ENCODE data around the gene EHF.
"Not testable (repeated sequence)": the region's sequence is repeated elsewhere in the genome, so short reads cannot be mapped to it uniquely, and the experiment has no call there.

The EHF gene

DNA sequence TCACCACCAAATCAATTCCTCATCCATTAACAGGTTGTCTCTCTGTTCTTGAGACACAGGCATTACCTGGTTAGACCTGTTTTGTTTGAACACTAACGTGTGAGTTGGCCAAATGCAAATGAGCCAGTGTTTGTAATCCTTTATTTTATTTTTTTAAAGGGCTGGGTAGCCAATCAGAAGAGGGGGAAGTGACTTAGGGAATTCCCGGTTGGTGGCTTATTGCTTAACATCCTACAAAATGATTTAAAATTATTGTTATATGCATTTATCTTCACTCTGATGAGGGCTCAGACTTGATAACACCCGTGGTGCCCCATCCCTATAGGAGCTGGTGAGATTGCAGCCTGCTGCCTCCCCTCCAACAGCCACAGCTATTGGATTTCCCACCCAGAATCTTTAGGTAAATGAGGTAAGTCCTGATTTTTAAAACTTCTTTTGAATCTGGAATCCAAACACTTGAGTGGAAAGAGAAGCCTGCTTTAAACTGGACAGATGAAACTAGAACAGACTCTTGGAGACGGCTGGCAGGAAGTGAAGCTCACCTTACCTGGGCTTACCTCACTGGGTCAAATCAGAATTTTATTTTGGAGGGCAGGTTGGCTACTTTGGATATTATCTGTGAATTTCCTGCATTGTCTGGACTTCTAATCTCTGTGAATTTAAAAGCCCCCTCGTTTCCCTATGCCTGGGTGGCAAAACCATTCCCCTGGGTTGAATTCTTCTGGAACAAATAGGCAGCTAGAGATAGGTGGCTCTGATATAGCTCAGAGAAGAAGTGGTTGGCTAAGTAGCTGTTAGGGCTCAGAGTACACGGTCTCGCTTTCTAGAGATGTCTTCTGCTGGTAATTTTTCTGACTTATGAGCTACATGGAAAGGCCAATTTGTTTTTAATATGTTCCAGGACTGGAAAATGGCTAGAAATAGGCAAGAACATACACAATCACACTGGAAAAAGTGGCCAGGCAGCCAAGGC lies at the start of gene EHF:
TSS of gene EHF (plus strand) at position 274 of the 973 bp plus-strand sequence. CDS start 21,538 bp downstream, outside the sequence.
- DNase-seq (ENCODE audit: low read depth): no peak

GRCh38 chr11:34573537-34573936 lies 47.4 kb upstream of the EHF start:
- no peak for DNase-seq (ENCODE audit: low read depth)

DNA sequence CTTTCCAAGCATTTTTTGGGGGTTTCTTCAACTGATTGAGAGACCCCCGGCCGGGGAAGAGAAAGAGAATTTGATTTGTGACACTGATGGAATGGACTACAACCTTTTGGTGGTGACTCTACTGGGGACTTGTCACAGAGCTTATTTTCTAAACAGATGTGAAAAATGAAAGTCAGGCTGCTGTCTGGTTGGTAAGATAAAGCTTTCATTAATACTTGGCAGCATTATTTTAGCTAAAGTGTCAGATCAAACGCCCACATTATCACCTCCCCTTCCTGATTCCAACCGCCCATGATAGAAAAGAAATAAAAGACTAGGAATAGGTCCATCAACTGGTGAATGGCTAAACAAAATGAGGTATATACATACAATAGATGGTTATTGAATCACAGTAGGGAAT lies 45.6 kb upstream of the EHF start:
- no peak for DNase-seq (ENCODE audit: low read depth)

GRCh38 chr11:34575671-34576070 lies 45.2 kb upstream of the EHF start:
- DNase-seq (ENCODE audit: low read depth): no peak

- DNase-seq (ENCODE audit: low read depth): no peak
Measured at GRCh38 chr11:34576331-34576730, 44.6 kb upstream of the EHF start.

DNA sequence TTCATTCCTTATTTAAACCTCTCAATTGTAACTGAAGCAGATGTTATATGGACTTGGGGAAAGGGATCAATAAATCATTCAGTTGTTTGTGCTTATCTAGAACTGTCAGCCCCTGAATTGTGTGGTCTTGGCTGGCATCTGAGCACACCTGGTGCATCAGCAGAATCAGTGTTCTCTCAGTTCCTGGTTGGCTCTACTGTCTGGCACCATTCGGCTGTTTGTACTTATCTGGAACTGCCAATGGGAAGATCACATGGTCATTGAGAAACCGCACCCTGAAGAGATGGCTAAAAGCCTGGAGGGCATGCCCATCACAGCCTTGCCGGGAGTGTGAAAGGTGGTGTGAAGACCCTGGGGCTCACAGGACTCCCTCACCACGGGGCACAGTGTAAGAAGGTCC lies 37.1 kb upstream of the EHF start:
- no peak for DNase-seq (ENCODE audit: low read depth)

DNA sequence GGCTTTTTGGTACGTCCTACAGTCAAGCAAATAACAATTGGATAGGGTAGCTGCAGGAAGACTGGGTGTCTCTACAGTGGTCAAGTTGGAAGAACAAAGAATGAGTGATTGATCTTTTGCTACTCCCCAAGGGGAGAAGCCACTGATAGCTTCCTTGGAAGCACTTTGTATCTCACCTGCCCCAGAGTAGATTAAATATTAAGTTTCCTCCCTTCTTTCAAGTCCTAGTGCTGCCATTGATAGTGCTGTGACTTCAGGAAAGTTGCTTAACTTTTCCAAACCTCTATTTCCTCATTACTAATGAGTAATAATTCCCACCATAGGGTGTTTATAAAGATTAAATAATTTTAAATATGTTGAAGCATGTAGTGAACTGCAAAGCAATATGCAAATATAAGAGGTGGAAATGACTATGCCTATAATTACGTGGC lies 35.6 kb upstream of the EHF start:
- DNase-seq (ENCODE audit: low read depth): no peak

DNA sequence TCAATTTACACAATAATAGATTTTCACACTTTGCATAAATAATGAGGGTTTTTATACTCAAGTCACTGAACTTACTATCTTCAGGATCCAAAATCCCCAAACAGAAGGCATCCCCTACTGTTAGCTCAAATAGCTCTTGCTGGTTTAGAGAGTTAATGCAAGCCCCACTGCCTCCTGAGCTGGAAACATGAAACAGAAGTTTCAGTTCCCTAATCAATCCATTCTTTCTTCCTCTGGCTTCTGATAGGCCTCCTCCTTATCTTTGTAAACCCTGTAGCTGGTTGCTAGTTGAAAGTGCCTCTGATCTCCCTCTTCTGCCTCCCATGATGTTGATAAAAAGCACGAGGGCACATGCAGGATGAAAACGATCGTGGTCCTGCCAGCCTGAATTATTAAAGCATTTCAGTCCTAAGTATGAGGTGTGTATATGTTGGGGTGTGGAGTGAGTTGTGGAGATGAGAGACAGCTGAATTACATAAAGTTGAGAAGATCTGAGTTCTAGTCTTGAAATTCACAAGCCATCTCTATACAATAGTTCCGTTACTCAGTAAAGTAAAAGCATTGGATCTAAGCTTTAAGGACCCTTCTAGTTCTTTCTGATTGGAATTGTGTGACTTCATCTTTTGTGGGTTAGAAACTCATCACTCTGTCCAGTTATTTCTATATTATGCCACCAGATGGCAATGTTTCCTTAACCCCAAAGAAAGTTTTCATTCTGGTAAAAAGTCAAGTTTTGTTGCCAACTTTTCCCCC lies 35.0 kb upstream of the EHF start:
- DNase-seq (ENCODE audit: low read depth): no peak

DNA sequence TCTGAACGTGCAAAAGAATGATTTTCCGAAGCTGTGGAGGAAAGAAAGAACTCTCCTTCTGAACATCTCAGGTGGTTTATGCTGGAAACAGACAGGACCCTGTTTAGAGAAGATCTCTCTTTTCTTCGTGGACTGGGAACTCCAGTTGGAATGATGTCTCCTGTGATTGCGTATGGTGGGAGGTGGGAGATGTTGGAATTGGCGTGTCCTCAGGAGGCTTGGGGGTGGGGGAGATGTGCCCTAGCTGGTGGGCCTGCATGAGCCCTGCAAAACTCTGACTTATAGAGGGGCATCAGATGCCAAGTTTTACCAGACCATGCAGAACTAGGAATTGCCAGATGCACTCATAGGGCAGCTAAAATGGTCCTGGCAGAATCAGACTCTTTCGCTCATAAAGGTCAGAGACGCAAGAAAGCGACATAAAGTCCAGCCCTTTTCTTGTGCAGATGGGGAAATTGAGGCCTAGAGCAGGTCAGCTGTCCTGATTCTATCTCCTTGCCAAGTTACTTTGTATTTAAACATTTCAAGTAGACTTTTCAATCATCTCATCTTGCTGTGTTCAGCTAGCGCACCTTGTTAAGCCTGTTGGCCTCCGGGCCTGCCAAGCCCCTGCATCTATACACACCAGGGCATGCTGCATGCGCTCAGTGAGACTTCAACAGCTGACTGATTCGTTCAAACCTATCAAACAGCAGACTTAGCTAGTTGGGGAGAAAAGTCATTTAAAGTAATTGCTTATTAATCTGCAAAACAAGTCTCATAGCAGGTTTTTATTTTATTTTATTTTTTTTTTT lies 34.2 kb upstream of the EHF start:
- no peak for DNase-seq (ENCODE audit: low read depth)

GRCh38 chr11:34587282-34587677 lies 33.6 kb upstream of the EHF start:
- DNase-seq (ENCODE audit: low read depth): no peak

DNA sequence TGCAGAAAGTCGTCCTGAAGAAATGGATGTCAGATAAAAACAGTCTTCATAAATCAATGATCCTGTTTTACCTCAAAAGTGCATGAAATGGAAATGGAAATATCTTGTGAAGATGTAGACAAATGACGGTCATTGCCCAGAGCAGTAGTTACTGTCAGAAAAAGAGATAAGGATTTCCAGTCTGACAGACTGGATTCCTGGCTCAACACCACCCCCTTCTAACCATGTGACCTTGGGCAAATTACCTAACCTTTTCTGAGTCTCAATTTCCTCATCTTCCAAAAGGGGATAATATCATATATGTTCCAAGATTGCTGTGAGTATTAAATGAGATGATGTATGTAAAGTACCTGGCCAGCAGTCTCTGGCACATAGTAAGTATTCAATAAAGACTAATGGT lies 32.9 kb upstream of the EHF start:
- no peak for DNase-seq (ENCODE audit: low read depth)

- DNase-seq (ENCODE audit: low read depth): no peak
Measured at GRCh38 chr11:34588701-34589100, 32.2 kb upstream of the EHF start.

DNA sequence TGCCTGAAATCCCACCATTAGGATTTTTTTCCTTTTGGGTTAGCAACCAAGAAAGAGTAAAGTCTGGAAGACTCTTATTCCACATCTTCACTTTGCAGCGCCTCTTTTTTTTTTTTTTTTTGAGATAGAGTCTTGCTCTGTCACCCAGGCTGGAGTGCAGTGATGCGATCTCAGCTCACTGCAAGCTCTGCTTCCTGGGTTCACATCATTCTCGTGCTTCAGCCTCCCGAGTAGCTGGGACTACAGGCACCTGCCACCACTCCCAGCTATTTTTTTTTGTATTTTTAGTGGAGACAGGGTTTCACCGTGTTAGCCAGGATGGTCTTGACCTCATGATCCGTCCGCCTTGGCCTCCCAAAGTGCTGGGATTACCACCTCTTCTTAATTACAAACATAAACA lies 31.7 kb upstream of the EHF start:
- not testable (repeated sequence) for DNase-seq (ENCODE audit: low read depth)

DNA sequence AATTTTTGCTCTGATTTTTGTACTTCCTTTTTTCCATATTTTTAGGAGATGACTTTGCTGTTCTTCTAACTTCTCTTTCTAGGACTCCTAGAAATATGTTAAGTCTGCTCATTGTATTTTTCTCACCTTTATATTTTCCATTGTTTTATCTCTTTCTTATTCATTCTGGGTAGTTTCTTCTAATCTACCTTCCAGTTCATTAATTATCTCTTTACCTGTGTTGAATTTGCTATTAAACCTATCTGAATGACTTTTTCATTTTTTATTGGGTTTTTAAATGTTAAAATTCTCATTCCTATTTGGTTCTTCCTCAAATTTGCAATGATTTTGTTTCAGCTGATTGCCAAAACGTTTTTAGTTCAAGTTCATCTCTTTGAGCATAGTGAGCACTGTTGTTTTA lies 27.8 kb upstream of the EHF start:
- no peak for DNase-seq (ENCODE audit: low read depth)

DNA sequence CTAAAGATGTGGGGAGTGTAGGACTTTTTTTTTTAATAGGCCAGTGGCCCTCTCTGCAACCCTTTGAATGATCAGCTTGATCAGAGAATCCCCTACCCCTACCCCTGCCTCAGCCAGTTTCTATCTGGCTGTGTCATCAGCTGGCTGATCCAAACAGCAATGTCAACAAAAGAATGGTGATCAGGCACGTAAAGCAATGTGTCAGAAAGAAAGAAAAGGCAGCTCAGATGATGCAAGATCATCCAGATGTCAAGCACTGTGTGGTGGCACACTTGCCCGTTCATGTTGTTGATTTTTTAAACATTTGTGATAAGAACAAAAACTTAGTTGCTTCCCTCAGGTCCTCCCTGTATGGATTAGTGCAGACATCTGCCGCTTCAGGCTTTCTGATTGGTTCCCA lies 26.3 kb upstream of the EHF start:
- no peak for DNase-seq (ENCODE audit: low read depth)

DNA sequence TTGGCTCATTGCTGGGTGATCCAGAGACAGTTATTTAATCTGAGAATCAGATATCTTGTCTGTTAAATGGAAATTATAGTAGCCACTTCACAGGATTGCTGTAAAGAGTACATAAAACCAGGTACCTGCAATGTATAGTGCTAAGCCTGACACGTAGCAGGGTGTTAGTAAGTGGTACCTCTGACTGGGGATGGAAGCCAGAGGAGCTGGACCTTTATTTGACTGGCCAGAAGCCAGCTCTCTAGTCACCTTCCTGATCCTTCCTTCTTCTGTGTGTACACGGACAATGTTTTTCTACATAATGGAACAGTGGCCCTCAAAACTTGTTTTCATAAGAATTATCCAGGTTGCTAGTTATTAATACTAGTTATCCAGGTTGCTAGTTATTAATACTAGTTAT lies 25.5 kb upstream of the EHF start:
- no peak for DNase-seq (ENCODE audit: low read depth)

GRCh38 chr11:34595960-34596644 lies 24.8 kb upstream of the EHF start:
- DNase-seq (ENCODE audit: low read depth): no peak

DNA sequence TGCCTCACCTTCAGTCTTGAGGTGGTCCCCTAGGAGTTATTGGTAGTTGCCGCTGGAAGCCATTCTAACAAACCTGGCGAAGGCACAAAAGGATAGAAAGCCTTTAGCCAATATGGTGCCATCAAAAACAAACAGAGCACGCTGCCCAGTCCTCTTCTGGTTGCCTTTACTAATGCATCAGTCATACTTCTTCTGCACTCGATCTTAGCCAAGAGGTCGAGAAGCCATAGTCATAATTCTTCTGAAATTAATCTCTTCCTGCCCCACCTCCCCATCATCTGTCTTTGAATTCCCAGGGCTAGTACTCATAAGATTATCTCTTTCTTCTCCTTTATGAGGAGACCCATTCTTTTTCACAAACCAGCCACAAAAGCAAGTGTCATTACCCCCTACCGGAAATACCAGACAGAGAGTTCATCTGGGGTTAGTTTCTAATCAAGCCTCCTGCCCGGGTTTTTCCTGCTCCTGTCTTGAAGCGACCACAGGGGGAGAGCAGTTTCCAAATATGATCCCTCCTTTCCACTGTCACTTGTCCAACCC lies 21.4 kb upstream of the EHF start:
- no peak for DNase-seq (ENCODE audit: low read depth)

DNA sequence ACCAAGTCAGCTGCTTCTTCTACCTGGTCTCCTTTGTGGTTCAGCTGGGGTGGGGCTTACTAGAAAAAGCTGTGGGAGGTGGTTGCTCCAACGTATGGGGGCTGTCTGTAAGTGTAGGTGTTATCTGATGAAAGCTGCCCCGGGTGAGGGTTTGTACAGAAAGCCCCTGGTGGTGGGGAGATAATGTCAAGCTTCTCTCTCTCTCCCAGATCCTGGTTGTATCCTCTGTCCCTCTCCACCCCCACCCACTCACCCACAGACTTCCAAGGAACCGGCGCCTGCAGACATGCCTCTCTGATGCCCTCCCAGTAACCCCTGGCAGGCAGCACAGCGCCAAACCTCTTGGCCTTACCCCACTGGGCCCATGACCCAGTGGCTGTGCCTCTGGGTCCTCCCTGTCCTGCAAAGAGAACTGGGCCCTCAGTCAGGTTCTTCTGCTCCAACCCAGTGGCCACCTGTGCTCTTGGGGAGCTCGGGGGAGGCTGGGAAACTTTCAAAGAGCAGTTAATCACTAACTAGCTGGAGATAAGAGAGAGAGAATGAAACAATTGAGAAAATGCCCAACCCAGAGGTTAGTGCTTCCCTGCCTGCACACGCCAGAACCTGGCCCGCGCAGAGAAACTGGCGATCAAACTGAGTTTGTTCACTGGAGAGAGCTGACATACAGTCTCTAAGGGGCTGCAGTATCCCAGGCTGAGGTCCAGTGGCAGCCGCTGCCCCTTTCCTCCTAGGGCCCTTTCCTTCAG lies 20.4 kb upstream of the EHF start:
- no peak for DNase-seq (ENCODE audit: low read depth)

GRCh38 chr11:34601085-34601444 lies 19.8 kb upstream of the EHF start:
- no peak for DNase-seq (ENCODE audit: low read depth)

DNA sequence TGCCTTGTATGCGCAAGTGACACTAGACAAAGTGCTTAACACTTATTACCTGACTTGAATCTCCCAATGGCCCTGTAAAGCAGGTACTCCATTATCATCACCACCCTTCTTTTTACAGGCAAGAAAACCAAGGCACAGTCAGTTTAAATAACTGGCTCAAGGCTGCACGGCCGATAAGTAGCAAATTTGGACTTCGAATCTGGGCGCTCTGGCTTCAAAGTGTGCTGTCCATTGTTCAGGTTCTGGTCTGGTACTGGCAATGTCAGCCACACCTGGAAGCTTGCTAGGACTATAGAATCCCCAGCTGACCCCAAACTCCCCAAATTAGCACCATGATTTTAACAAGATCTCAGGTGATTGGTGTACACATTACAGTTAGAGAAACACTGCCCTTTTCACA lies 19.3 kb upstream of the EHF start:
- DNase-seq (ENCODE audit: low read depth): no peak
